CD4-positive, alpha-beta memory T cell (primary cell): ENCODE results near the gene DYNLRB1. TPM values are rescaled to one million over a fixed set of nuclear protein-coding genes. Genes with fewer than 3 reads are reported as not detected.
A peak's percentile ranks its signal among the peaks of the same experiment; 100 is the strongest.

Experiments
- CTCF ChIA-PET: fragments of 350-600 bp; sonication (Branson Sonifier 250); formaldehyde crosslinking; loops from one replicate; lab custom pipeline; 2021; ENCODE audit warnings: inconsistent platforms; ENCODE audit not compliant: partially characterized antibody; lab: Charles Lee
- POLR2A ChIA-PET: fragments of 350-600 bp; sonication (Branson Sonifier 250); formaldehyde crosslinking; loops from one replicate; lab custom pipeline; 2021; ENCODE audit not compliant: partially characterized antibody; lab: Charles Lee
- DNase-seq, 5 donors: peaks; one replicate each; pipeline versions ENCODE4 v3.0.0 to v3.0.0-alpha.2; 2020 to 2022; ENCODE audit warnings: mixed read lengths in 1 of 5
- H3K27ac ChIP-seq: one replicate; pipeline ENCODE4 v1.7.0; 2013; ENCODE audit warnings: low read depth, low read length
- H3K27me3 ChIP-seq: 2 replicates; pipeline ENCODE4 v1.7.0; 2013; ENCODE audit warnings: mild to moderate bottlenecking, low read length, moderate library complexity; ENCODE audit not compliant: insufficient read depth
- H3K36me3 ChIP-seq: 2 replicates; pipeline ENCODE4 v1.7.0; 2013; ENCODE audit warnings: mild to moderate bottlenecking, low read length, moderate library complexity; ENCODE audit not compliant: insufficient read depth
- H3K4me1 ChIP-seq: 2 replicates; pipeline ENCODE4 v1.7.0; 2013; ENCODE audit warnings: mild to moderate bottlenecking, low read length, moderate library complexity; ENCODE audit not compliant: insufficient read depth
- H3K4me3 ChIP-seq, 2 donors: one replicate each; pipeline ENCODE4 v1.7.0; 2013; ENCODE audit warnings: low read length in 2 of 2, mild to moderate bottlenecking in 1 of 2
- H3K9me3 ChIP-seq, 2 donors: one replicate each; pipeline ENCODE4 v1.7.0; 2013; ENCODE audit warnings: low read length in 2 of 2, control low read depth in 1 of 2; ENCODE audit not compliant: control insufficient read depth in 1 of 2
- H3K27ac Mint-ChIP-seq, 7 donors: one replicate each; pipeline ENCODE4 v1.8.0; 2020 to 2021; ENCODE audit warnings: mixed read lengths in 7 of 7, mild to moderate bottlenecking in 6 of 7, inconsistent platforms in 3 of 7, moderate library complexity in 3 of 7
- H3K27me3 Mint-ChIP-seq, 2 donors: one replicate each; pipeline ENCODE4 v1.8.0; 2020 to 2021; ENCODE audit warnings: mixed read lengths in 2 of 2
- H3K36me3 Mint-ChIP-seq, 2 donors: one replicate each; pipeline ENCODE4 v1.8.0; 2020 to 2021; ENCODE audit warnings: mixed read lengths in 2 of 2, inconsistent platforms in 1 of 2, mild to moderate bottlenecking in 1 of 2
- H3K4me1 Mint-ChIP-seq, 4 donors: one replicate each; pipeline ENCODE4 v1.8.0; 2020 to 2021; ENCODE audit warnings: mixed read lengths in 4 of 4, mild to moderate bottlenecking in 1 of 4
- H3K4me3 Mint-ChIP-seq, 8 donors: one replicate each; pipeline ENCODE4 v1.8.0; 2020 to 2021; ENCODE audit warnings: mixed read lengths in 8 of 8, mild to moderate bottlenecking in 7 of 8, moderate library complexity in 6 of 8, inconsistent platforms in 3 of 8
- H3K9me3 Mint-ChIP-seq, 8 donors: one replicate each; pipeline ENCODE4 v1.8.0; 2020 to 2021; ENCODE audit warnings: mixed read lengths in 8 of 8, mild to moderate bottlenecking in 5 of 8, inconsistent platforms in 3 of 8, moderate library complexity in 1 of 8
- intact Hi-C: fragments of 100-400 bp; cut with micrococcal nuclease; formaldehyde crosslinking; loops from one replicate; pipeline ENCODE4 v1.15.1; 2023
- polyA plus RNA-seq, 2 donors: library from polyadenylated mRNA; unstranded; fragments of 300-500 nt; fragmentation: Illumina TruSeq; gene quantifications; one replicate each; pipeline ENCODE4 v1.2.3, GENCODE V29; 2021
- total RNA-seq, 2 experiments: library from RNA; stranded (reverse); gene quantifications; one replicate each; pipeline ENCODE4 v1.2.3, GENCODE V29; 2021

Gene DYNLRB1
- total and polyA plus RNA-seq, 4 experiments from 2014 or later = 75.5 to 311 (median 159) TPM

- Histone ChIP-seq H3K9me3 (no peaks in the 10 kb centered on the region), H3K27me3 (no peaks in the 10 kb centered on the region), H3K36me3 (peaks cover 17% of the 10 kb centered on the region), H3K27ac (no peak overlapping the region), H3K4me3 (no peak overlapping the region), H3K4me1 (no peaks in the 10 kb centered on the region)
- H3K9me3 Mint-ChIP-seq = no peaks in the 10 kb centered on the region
- DNase-seq = no peak
- POLR2A ChIA-PET = no interaction called here
- intact Hi-C loops = no loop called here
- H3K27ac Mint-ChIP-seq = peak overlapping the region in 3 of 7 donors; percentile 29 to 63 (median 46)
- no peaks in the 10 kb centered on the region for H3K27me3 Mint-ChIP-seq
- peaks cover 11 to 20% of the 10 kb centered on the region in 2 donors for H3K36me3 Mint-ChIP-seq
- no peak overlapping the region for H3K4me3 Mint-ChIP-seq
- peaks cover 5 to 10% (median 7%) of the 10 kb centered on the region in 4 donors for H3K4me1 Mint-ChIP-seq
- CTCF ChIA-PET = interaction anchor here (1.1 kb wide), 1 partner anchor 28 kb away, joined by 4 read pairs; no protein-coding TSS in a partner anchor
Measured at GRCh38 chr20:34566978-34567891, 51.0 kb downstream of the DYNLRB1 start.

- peak overlapping the region in 5 of 7 donors; percentile 4 to 63 (median 25) for H3K27ac Mint-ChIP-seq
- ChIA-PET POLR2A (no interaction called here), CTCF (interaction anchor here (1.1 kb wide), 1 partner anchor 29 kb away, joined by 4 read pairs; no protein-coding TSS in a partner anchor)
- Histone ChIP-seq H3K36me3 (peaks cover 23% of the 10 kb centered on the region), H3K27ac (no peak overlapping the region), H3K9me3 (no peaks in the 10 kb centered on the region), H3K27me3 (no peaks in the 10 kb centered on the region), H3K4me3 (no peak overlapping the region), H3K4me1 (no peaks in the 10 kb centered on the region)
- peaks cover 17 to 23% of the 10 kb centered on the region in 2 donors for H3K36me3 Mint-ChIP-seq
- peaks cover 5 to 10% (median 7%) of the 10 kb centered on the region in 4 donors for H3K4me1 Mint-ChIP-seq
- DNase-seq = no peak
- no peaks in the 10 kb centered on the region for H3K27me3 Mint-ChIP-seq
- intact Hi-C loops = no loop called here
- no peaks in the 10 kb centered on the region for H3K9me3 Mint-ChIP-seq
- H3K4me3 Mint-ChIP-seq = no peak overlapping the region
Measured at GRCh38 chr20:34567892-34568865, 52.0 kb downstream of the DYNLRB1 start.

- H3K4me1 ChIP-seq = no peaks in the 10 kb centered on the region
- DNase-seq = no peak
- Mint-ChIP-seq H3K27ac (peak overlapping the region in 1 of 7 donors; percentile 32), H3K9me3 (no peaks in the 10 kb centered on the region), H3K4me1 (peaks cover 5 to 10% (median 7%) of the 10 kb centered on the region in 4 donors), H3K4me3 (no peak overlapping the region), H3K27me3 (no peaks in the 10 kb centered on the region), H3K36me3 (peaks cover 26 to 33% of the 10 kb centered on the region in 2 donors)
- no peak overlapping the region for H3K4me3 ChIP-seq
- ChIA-PET POLR2A (interaction anchor here (1.4 kb wide), 1 partner anchor 10 kb away, joined by 3 read pairs; no protein-coding TSS in a partner anchor), CTCF (interaction anchor here (1.0 kb wide), 1 partner anchor 139 kb away, joined by 4 read pairs; no protein-coding TSS in a partner anchor)
- no peak overlapping the region for H3K27ac ChIP-seq
- intact Hi-C loops = no loop called here
- H3K9me3 ChIP-seq = no peaks in the 10 kb centered on the region
- H3K27me3 ChIP-seq = no peaks in the 10 kb centered on the region
- H3K36me3 ChIP-seq = peaks cover 24% of the 10 kb centered on the region
Measured at GRCh38 chr20:34569598-34569997, 53.4 kb downstream of the DYNLRB1 start.

GRCh38 chr20:34570859-34571306 is 54.7 kb downstream of the DYNLRB1 start:
- POLR2A ChIA-PET = interaction anchor here (1.1 kb wide), 1 partner anchor 17 kb away, joined by 3 read pairs; no protein-coding TSS in a partner anchor
- Mint-ChIP-seq H3K4me1 (peaks cover 5 to 10% (median 7%) of the 10 kb centered on the region in 4 donors), H3K27ac (peak overlapping the region in 6 of 7 donors; percentile 30 to 91 (median 60)), H3K9me3 (no peaks in the 10 kb centered on the region), H3K27me3 (no peaks in the 10 kb centered on the region), H3K36me3 (peaks cover 29 to 37% of the 10 kb centered on the region in 2 donors), H3K4me3 (no peak overlapping the region)
- Histone ChIP-seq H3K27ac (no peak overlapping the region), H3K4me1 (no peaks in the 10 kb centered on the region), H3K4me3 (no peak overlapping the region), H3K36me3 (peaks cover 29% of the 10 kb centered on the region), H3K27me3 (no peaks in the 10 kb centered on the region), H3K9me3 (no peaks in the 10 kb centered on the region)
- CTCF ChIA-PET = no interaction called here
- intact Hi-C loops = no loop called here
- no peak for DNase-seq

GRCh38 chr20:34571753-34572152 is 55.5 kb downstream of the DYNLRB1 start:
- CTCF ChIA-PET = no interaction called here
- H3K36me3 Mint-ChIP-seq = peaks cover 29 to 36% of the 10 kb centered on the region in 2 donors
- intact Hi-C loops = no loop called here
- no peak for DNase-seq
- H3K4me1 ChIP-seq = no peaks in the 10 kb centered on the region
- peaks cover 5 to 10% (median 7%) of the 10 kb centered on the region in 4 donors for H3K4me1 Mint-ChIP-seq
- H3K4me3 Mint-ChIP-seq = no peak overlapping the region
- H3K36me3 ChIP-seq = peaks cover 29% of the 10 kb centered on the region
- no peaks in the 10 kb centered on the region for H3K27me3 Mint-ChIP-seq
- no peak overlapping the region for H3K27ac ChIP-seq
- H3K27me3 ChIP-seq = no peaks in the 10 kb centered on the region
- H3K4me3 ChIP-seq = no peak overlapping the region
- H3K9me3 ChIP-seq = no peaks in the 10 kb centered on the region
- POLR2A ChIA-PET = no interaction called here
- H3K27ac Mint-ChIP-seq = no peak overlapping the region
- no peaks in the 10 kb centered on the region for H3K9me3 Mint-ChIP-seq

GRCh38 chr20:34573541-34574300 is 57.5 kb downstream of the DYNLRB1 start:
- intact Hi-C loops = no loop called here
- H3K27me3 ChIP-seq = no peaks in the 10 kb centered on the region
- H3K9me3 ChIP-seq = no peaks in the 10 kb centered on the region
- DNase-seq = no peak
- ChIA-PET POLR2A (interaction anchor here (1.2 to 1.5 kb wide), 2 partner anchors 12 to 16 kb away, joined by 4 to 6 read pairs; partner anchors contain the start of gene MAP1LC3A), CTCF (interaction anchor here (1.3 to 1.4 kb wide), 2 partner anchors 11 to 196 kb away, joined by 4 to 6 read pairs; no protein-coding TSS in a partner anchor)
- no peak overlapping the region for H3K4me3 ChIP-seq
- H3K4me1 ChIP-seq = no peaks in the 10 kb centered on the region
- H3K27ac ChIP-seq = no peak overlapping the region
- Mint-ChIP-seq H3K36me3 (peaks cover 35 to 39% of the 10 kb centered on the region in 2 donors), H3K27ac (peak overlapping the region in 3 of 7 donors; percentile 29 to 66 (median 62)), H3K27me3 (no peaks in the 10 kb centered on the region), H3K4me1 (peaks cover 5 to 13% (median 8%) of the 10 kb centered on the region in 4 donors), H3K9me3 (no peaks in the 10 kb centered on the region), H3K4me3 (peak overlapping the region in 1 of 8 donors; percentile 8)
- H3K36me3 ChIP-seq = peaks cover 20% of the 10 kb centered on the region
